Right atrium auricular region (tissue), 2 donors: Measurements from ENCODE around the gene TDP1. TPM values are rescaled to one million over a fixed set of nuclear protein-coding genes. Genes with fewer than 3 reads are reported as not detected.
A peak's percentile ranks its signal among the peaks of the same experiment; 100 is the strongest.

Experiments
- DNase-seq: peaks from one replicate; pipeline ENCODE4 v3.0.0-alpha.2; 2019; ENCODE audit warnings: low spot score
- H3K27ac ChIP-seq, 2 donors: fragments of 200-600 bp; sonication (generic); 1 replicate in 1 of 2; 2 replicates in 1 of 2; pipeline ENCODE4 v1.5.1; 2016 to 2019
- H3K27me3 ChIP-seq, 2 donors: fragments of 200-600 bp; sonication (generic); one replicate each; pipeline versions ENCODE4 v1.5.1 to v1.6.0; 2017 to 2019
- H3K36me3 ChIP-seq: fragments of 200-600 bp; sonication (generic); one replicate; pipeline ENCODE4 v1.5.1; 2016
- H3K4me1 ChIP-seq, 2 donors: fragments of 200-600 bp; sonication (generic); one replicate each; pipeline versions ENCODE4 v1.5.1 to v1.6.0; 2017 to 2019
- H3K4me3 ChIP-seq, 2 donors: fragments of 200-600 bp; sonication (generic); 1 replicate in 1 of 2; 2 replicates in 1 of 2; pipeline ENCODE4 v1.5.1; 2017 to 2019; ENCODE audit warnings: mild to moderate bottlenecking in 1 of 2, moderate library complexity in 1 of 2
- H3K9me3 ChIP-seq, 2 donors: fragments of 200-600 bp; sonication (generic); one replicate each; pipeline ENCODE4 v1.5.1; 2019
- CTCF ChIP-seq, 2 donors: fragments of 200-600 bp; sonication (generic); IDR thresholded peaks; one replicate each; pipeline ENCODE4 v1.5.1; 2019; ENCODE audit warnings: antibody characterized with exemption in 2 of 2
- total RNA-seq, 2 donors: library from RNA; depleted of rRNA; stranded (reverse); fragments of >200 nt; gene quantifications; one replicate each; pipeline ENCODE4 v1.1.0, GENCODE V29; 2016

The TDP1 gene
- total RNA-seq, 2 donors from 2014 or later, result 1.6 to 2.8 TPM

GRCh38 chr14:89947344-89947743, 8.4 kb upstream of the TDP1 start:
- H3K36me3 ChIP-seq, result no peaks in the 10 kb centered on the region
- H3K4me3 ChIP-seq, result no peak overlapping the region
- H3K4me1 ChIP-seq, result no peaks in the 10 kb centered on the region
- no peaks in the 10 kb centered on the region for H3K27me3 ChIP-seq
- no peaks in the 10 kb centered on the region for H3K9me3 ChIP-seq
- no peak for DNase-seq
- no peak overlapping the region for H3K27ac ChIP-seq
- TF ChIP-seq CTCF (IDR thresholded peaks at IDR 0.05), result no peak

- no peak overlapping the region for H3K4me3 ChIP-seq
- no peak for TF ChIP-seq CTCF (IDR thresholded peaks at IDR 0.05)
- peaks cover 0 to 25% of the 10 kb centered on the region in 2 donors for H3K4me1 ChIP-seq
- no peak overlapping the region for H3K27ac ChIP-seq
- no peaks in the 10 kb centered on the region for H3K9me3 ChIP-seq
- H3K27me3 ChIP-seq, result no peaks in the 10 kb centered on the region
- no peak for DNase-seq
- H3K36me3 ChIP-seq, result no peaks in the 10 kb centered on the region
Measured at GRCh38 chr14:89952576-89952975, 3.2 kb upstream of the TDP1 start.

- Histone ChIP-seq H3K27ac (no peak overlapping the region), H3K36me3 (no peaks in the 10 kb centered on the region), H3K9me3 (no peaks in the 10 kb centered on the region), H3K27me3 (no peaks in the 10 kb centered on the region), H3K4me1 (peaks cover 0 to 27% of the 10 kb centered on the region in 2 donors), H3K4me3 (no peak overlapping the region)
- no peak for TF ChIP-seq CTCF (IDR thresholded peaks at IDR 0.05)
- DNase-seq, result no peak
Measured at GRCh38 chr14:89953602-89954001, 2.1 kb upstream of the TDP1 start.

- Histone ChIP-seq H3K9me3 (no peaks in the 10 kb centered on the region), H3K4me3 (peak within 1 kb of the TSS; percentile 81 to 97), H3K27ac (peak within 1 kb of the TSS; percentile 86 to 93), H3K27me3 (no peaks in the 10 kb centered on the region), H3K36me3 (no peaks in the 10 kb centered on the region), H3K4me1 (peaks cover 0 to 27% of the 10 kb centered on the region in 2 donors)
- DNase-seq, result peak; percentile 97
- no peak for TF ChIP-seq CTCF (IDR thresholded peaks at IDR 0.05)
Measured at GRCh38 chr14:89954070-89955021, 1.4 kb upstream of the TDP1 start, which contains the start of gene EFCAB11. Gene EFCAB11 (minus strand): TSS chr14:89954730. CDS start chr14:89954660, 70 bp downstream.

- peak overlapping the region; percentile 81 to 97 for H3K4me3 ChIP-seq
- H3K27me3 ChIP-seq, result no peaks in the 10 kb centered on the region
- no peaks in the 10 kb centered on the region for H3K36me3 ChIP-seq
- peaks cover 0 to 27% of the 10 kb centered on the region in 2 donors for H3K4me1 ChIP-seq
- H3K9me3 ChIP-seq, result no peaks in the 10 kb centered on the region
- peak overlapping the region; percentile 86 to 93 for H3K27ac ChIP-seq
- DNase-seq, result no peak
- no peak for TF ChIP-seq CTCF (IDR thresholded peaks at IDR 0.05)
Measured at GRCh38 chr14:89955022-89955744, 544 bp upstream of the TDP1 start.
